Measurements from ENCODE around the gene GOSR2.
"Not testable (repeated sequence)": the region's sequence is repeated elsewhere in the genome, so short reads cannot be mapped to it uniquely, and the experiment has no call there.

GOSR2 gene

GRCh38 chr17:46950997-46951621, 28.1 kb downstream of the GOSR2 start:
- no peak for DNase-seq
- in situ Hi-C loops (cut with MboI; ENCODE audit: low pct_unique_long_range_greater_than_20kb, low sequenced_read_pairs), result no loop called here

DNA sequence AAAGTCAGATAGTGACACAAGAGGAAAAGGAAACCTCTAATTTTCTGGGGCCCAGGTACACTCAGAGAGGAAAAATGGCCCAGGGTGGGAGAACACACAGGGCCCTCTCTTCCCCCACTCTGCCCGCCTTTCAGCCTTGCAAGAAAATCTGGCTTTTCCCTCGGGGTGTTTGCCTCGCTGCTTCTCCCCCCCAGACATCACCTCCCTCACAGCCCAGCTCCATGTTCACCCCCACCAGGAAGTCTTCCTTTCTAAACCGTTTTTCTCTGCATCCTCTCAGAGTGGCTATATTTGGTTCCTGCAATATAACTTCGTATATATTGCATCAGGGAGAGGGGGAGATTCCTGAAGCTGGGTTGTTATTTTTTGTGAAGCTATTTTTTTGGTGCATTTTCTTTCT, 28.7 kb downstream of the GOSR2 start:
- in situ Hi-C loops (cut with MboI; ENCODE audit: low pct_unique_long_range_greater_than_20kb, low sequenced_read_pairs), result no loop called here
- no peak for DNase-seq

- in situ Hi-C loops (cut with MboI; ENCODE audit: low pct_unique_long_range_greater_than_20kb, low sequenced_read_pairs), result no loop called here
- no peak for DNase-seq
Observed at GRCh38 chr17:46952115-46952514, 29.2 kb downstream of the GOSR2 start.

- in situ Hi-C loops (cut with MboI; ENCODE audit: low pct_unique_long_range_greater_than_20kb, low sequenced_read_pairs), result not testable (repeated sequence)
Observed at GRCh38 chr17:46953191-46953590, 30.2 kb downstream of the GOSR2 start.

GRCh38 chr17:46958041-46958591, 35.2 kb downstream of the GOSR2 start:
- in situ Hi-C loops (cut with MboI; ENCODE audit: low pct_unique_long_range_greater_than_20kb, low sequenced_read_pairs), result no loop called here

More at GRCh38 chr17:46953191-46953590, 30.2 kb downstream of the GOSR2 start:
- DNase-seq, result not testable (repeated sequence)

DNA sequence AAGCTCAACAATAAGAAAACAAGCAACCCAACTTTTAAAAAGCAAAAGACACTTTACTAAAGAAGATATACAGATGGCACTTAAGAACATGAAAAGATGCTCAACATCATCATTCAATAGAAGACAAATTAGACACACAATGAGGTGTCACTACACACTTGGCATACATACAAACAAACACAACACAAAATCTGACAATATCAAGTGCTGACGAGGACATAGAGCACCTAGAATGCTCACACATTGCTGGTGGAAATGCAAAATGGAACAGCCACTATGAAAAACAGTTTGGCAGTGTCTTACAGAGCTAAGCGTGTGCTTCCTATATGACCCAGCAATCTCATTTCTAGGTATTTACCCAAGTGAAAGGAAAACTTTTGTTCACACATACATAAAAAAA, 37.2 kb downstream of the GOSR2 start:
- in situ Hi-C loops (cut with MboI; ENCODE audit: low pct_unique_long_range_greater_than_20kb, low sequenced_read_pairs), result no loop called here

More at GRCh38 chr17:46958041-46958591, 35.2 kb downstream of the GOSR2 start:
- DNase-seq, result no peak

GRCh38 chr17:46962374-46962790, 39.4 kb downstream of the GOSR2 start:
- no peak for DNase-seq
- in situ Hi-C loops (cut with MboI; ENCODE audit: low pct_unique_long_range_greater_than_20kb, low sequenced_read_pairs), result no loop called here

More for the DNA sequence above, 37.2 kb downstream of the GOSR2 start:
- no peak for DNase-seq

DNA sequence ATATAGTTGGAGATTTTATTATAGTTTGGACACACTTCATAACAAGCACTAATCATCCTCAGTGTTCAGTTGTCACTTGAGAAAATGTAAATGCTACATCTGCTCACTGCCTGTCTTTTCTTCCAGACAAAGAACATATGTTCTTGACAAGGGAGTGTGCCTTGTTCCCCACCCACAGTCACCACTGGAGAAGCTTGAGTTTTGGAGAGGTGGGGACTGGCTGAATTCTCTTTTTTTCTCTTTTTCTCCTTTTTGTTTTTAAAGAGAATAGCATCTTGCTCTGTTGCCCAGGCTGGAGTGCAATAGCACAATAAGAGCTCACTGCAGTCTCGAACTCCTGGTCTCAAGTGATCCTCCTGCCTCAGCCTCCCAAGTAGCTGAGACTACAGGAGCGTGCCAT, 40.6 kb downstream of the GOSR2 start:
- in situ Hi-C loops (cut with MboI; ENCODE audit: low pct_unique_long_range_greater_than_20kb, low sequenced_read_pairs), result no loop called here
- DNase-seq, result no peak

DNA sequence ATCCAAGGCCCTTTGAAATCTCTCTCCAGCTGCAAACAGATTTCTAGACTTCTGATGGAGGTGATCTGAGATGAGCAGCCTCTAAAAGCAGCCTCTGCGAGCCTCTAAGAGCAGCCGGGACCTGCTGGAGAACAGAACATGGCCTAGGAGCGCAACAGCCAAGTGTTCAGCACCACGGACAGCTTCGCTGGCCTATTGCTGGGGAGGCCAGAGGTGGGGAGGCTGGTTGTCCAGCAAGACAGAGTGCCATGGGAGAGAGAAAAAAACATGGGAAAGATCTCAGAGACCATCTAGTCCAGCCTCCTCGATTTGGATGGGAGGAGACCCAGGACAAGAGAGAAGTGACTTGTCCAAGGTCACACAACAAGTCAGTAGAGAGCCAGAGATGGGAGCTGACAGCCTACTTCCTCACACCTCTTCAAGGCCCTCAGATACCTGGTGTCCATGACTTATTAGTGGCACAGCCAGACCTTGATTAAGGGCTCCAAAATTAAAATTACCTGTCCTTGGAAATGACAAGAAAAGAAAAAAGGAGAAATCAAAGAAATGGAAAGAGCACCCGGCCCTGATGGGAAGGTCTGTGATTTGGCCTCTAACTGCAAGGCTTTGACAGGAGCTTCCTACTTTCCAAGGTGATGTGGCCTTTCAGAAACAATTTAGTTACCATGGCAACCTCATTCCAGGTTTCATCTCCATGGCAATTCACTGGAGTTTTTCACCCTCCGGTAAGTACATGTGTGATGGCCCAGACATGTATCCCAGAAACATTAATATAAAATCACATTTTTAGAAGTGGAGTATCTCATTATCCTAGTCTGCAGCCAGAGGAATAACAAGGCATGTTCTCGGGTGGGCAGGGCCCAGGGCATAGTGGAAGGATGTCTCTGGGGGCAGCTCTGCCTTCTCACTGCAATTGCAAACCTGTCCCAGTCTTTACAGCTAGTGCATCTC, 41.6 kb downstream of the GOSR2 start:
- DNase-seq, result no peak
- in situ Hi-C loops (cut with MboI; ENCODE audit: low pct_unique_long_range_greater_than_20kb, low sequenced_read_pairs), result no loop called here

- in situ Hi-C loops (cut with MboI; ENCODE audit: low pct_unique_long_range_greater_than_20kb, low sequenced_read_pairs), result no loop called here
- no peak for DNase-seq
Observed at GRCh38 chr17:46968224-46968834, 45.4 kb downstream of the GOSR2 start.

DNA sequence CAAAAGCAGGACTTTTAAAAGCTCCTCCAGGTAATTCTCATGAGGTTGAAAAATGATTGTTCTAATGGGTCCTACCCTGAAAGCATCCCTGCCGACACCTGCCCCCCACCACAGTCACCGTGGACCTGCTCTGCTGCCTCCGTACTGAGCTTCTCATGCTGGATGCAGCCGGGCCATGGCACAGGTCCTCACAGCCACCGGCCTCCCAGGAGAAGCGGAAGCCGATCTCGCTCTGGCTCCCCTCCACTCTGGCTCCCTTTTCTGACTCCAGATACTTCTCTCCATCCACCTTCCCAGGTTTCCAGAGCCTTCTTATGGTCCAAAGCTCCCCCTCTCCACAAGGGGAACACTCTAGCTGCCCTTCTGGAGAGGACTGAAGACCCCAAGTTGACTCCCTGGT, 45.9 kb downstream of the GOSR2 start:
- in situ Hi-C loops (cut with MboI; ENCODE audit: low pct_unique_long_range_greater_than_20kb, low sequenced_read_pairs), result no loop called here
- no peak for DNase-seq

DNA sequence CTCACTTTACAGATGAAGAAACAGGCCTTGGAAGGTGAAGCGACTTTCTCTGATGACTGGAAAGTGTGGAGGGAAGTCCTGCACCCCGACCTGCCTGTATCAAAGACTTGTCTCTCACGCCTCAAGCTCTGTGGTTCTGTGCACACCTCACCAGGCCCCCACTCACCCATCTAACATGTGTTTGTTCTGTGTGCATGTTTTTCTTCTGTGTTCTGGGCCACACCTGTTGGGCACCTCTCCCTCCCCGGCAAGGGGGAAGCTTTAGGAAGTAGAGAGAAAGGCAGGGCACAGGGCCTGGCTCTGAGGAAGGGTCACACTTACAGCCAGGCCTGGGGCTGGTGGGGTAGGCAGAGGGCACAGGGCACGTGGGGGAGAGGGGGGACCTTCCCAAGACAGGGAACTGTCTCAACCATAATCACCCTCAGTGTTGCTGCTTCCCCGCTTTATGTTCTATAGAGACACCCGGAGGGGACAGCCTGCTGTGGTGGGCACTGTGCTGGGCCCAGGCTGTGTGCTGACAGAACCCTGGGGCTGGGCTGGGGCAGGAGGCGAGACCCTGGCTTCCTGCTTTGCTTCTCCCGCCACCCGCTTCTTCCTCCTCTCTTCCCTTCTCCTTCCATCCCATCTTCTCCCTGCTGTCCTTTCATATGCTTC, 48.8 kb downstream of the GOSR2 start:
- in situ Hi-C loops (cut with MboI; ENCODE audit: low pct_unique_long_range_greater_than_20kb, low sequenced_read_pairs), result no loop called here
- no peak for DNase-seq

DNA sequence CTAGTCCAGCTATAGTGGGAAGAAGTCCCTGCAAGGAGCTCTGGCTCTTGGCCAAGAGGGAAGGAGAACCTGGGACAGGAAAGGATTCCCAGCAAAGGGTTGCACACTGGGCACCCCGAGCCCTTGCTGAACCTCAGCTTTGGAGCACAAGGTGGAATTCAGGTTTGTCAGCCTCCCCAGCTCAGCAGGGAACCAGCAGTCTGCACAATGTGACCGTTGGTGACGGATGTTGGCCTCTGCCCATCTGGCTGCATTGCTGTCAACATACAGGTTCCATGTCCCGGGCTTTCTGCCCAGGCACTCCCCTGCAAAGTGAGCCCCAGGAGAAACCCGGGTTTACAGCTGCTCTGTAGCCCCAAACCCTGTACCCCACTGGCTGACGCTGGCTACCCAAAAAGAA, 49.4 kb downstream of the GOSR2 start:
- in situ Hi-C loops (cut with MboI; ENCODE audit: low pct_unique_long_range_greater_than_20kb, low sequenced_read_pairs), result no loop called here
- no peak for DNase-seq

GRCh38 chr17:46974086-46974485, 51.1 kb downstream of the GOSR2 start:
- DNase-seq, result no peak
- in situ Hi-C loops (cut with MboI; ENCODE audit: low pct_unique_long_range_greater_than_20kb, low sequenced_read_pairs), result no loop called here

DNA sequence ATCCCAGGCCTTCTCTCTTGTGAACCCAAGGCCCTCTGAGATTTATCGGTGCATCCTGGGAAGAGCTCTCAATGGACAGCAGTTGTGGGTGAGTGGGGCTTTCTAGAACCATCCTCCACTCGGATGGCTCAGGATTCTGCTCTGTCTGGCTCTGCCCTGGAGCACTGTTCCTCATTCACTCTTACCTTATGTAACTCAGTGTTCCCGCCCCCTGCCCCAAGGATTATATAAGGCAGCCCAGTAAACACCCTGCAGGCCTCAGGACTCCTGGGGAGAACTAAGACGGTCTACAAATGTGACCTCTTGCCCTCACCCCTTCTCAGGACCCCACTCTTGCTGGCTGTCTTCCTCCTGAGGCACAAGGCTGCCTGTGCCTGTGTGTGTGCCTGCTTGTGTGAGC, 52.3 kb downstream of the GOSR2 start:
- DNase-seq, result no peak
- in situ Hi-C loops (cut with MboI; ENCODE audit: low pct_unique_long_range_greater_than_20kb, low sequenced_read_pairs), result no loop called here

GRCh38 chr17:46976626-46977270, 53.8 kb downstream of the GOSR2 start:
- in situ Hi-C loops (cut with MboI; ENCODE audit: low pct_unique_long_range_greater_than_20kb, low sequenced_read_pairs), result no loop called here
- DNase-seq, result no peak

DNA sequence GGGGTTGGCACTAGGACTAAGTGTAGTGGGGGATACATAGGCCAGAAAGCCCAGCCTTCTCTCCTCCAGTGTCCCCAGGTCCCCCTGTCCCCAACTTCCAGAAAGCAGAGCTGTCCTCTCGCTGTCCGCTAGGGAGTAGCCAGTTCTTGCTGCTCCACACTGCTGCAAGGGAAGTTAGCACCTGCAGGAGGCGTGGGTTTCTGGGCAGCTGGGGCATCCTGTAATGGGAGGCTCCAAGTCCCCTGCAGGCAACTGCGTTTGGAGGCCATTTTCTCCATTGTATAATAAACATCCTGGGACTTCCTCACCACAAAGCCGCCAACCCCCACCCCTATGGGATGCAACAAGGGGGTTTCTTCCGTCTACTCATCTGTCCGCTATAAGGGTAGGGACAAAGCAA, 54.4 kb downstream of the GOSR2 start:
- in situ Hi-C loops (cut with MboI; ENCODE audit: low pct_unique_long_range_greater_than_20kb, low sequenced_read_pairs), result no loop called here
- DNase-seq, result peak; percentile 28

GRCh38 chr17:46977750-46978488, 55.0 kb downstream of the GOSR2 start:
- DNase-seq, result no peak
- in situ Hi-C loops (cut with MboI; ENCODE audit: low pct_unique_long_range_greater_than_20kb, low sequenced_read_pairs), result no loop called here
